ENCODE data around the gene FBXL7. TPM values are rescaled to one million over a fixed set of nuclear protein-coding genes. Genes with fewer than 3 reads are reported as not detected.

The FBXL7 gene
- total RNA-seq, 4 donors from 2014 or later, result 5.7 to 47.4 (median 6.3) TPM

DNA sequence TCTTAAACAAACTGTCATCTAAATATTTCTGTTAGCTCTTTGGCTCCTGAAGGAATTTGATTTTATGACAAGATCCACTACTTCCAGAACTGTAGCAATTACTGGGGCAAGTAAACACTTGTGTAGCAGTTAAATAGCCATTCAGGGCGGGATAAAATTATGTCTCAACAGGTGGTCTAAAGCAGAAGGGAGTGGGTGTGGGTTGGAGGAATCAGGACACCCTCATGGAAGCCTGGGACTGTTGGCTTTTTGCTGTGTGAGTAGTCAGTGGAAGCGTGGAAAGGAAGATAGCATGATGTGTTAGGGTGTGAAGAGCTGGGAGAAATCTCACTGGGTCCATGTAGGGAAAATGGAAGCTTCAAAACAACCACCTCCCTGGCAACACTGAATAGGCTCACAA lies 127.1 kb downstream of the FBXL7 start:
- intact Hi-C loops (cut with DNase I; ENCODE audit: low total_unique reads) (no loop called here), in situ Hi-C loops (cut with MboI; ENCODE audit: low pct_ligation_motif_present in 1 of 4, low pct_unique_long_range_greater_than_20kb in 1 of 4, low sequenced_read_pairs in 3 of 4) (no loop called here)
- Histone ChIP-seq H3K4me3 (no peak overlapping the region), H3K27me3 (no peaks in the 10 kb centered on the region), H3K4me1 (no peaks in the 10 kb centered on the region), H3K36me3 (no peaks in the 10 kb centered on the region), H3K27ac (no peak overlapping the region), H3K9me3 (no peaks in the 10 kb centered on the region)
- TF ChIP-seq, protein P1, sequence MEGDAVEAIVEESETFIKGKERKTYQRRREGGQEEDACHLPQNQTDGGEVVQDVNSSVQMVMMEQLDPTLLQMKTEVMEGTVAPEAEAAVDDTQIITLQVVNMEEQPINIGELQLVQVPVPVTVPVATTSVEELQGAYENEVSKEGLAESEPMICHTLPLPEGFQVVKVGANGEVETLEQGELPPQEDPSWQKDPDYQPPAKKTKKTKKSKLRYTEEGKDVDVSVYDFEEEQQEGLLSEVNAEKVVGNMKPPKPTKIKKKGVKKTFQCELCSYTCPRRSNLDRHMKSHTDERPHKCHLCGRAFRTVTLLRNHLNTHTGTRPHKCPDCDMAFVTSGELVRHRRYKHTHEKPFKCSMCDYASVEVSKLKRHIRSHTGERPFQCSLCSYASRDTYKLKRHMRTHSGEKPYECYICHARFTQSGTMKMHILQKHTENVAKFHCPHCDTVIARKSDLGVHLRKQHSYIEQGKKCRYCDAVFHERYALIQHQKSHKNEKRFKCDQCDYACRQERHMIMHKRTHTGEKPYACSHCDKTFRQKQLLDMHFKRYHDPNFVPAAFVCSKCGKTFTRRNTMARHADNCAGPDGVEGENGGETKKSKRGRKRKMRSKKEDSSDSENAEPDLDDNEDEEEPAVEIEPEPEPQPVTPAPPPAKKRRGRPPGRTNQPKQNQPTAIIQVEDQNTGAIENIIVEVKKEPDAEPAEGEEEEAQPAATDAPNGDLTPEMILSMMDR (IDR thresholded peaks at IDR 0.05), result no peak
- TF ChIP-seq POLR2AphosphoS5 (IDR thresholded peaks at IDR 0.05) (no peak), POLR2A (IDR thresholded peaks at IDR 0.05) (no peak), EP300 (IDR thresholded peaks at IDR 0.05; ENCODE audit: low read depth) (no peak)
- WGBS, 2 donors (ENCODE audit: low coverage in 1 of 2), result 61% methylated on average over 2 of the region's 2 CpGs; no CpG with 5 or more reads in 1 of the 2 donors
- DNase-seq, result no peak

GRCh38 chr5:15627647-15628046 lies 127.7 kb downstream of the FBXL7 start:
- TF ChIP-seq, protein P1 (IDR thresholded peaks at IDR 0.05), result no peak
- TF ChIP-seq POLR2AphosphoS5 (IDR thresholded peaks at IDR 0.05) (no peak), EP300 (IDR thresholded peaks at IDR 0.05; ENCODE audit: low read depth) (no peak), POLR2A (IDR thresholded peaks at IDR 0.05) (no peak)
- no peak for DNase-seq
- H3K9me3 ChIP-seq, result no peaks in the 10 kb centered on the region
- no peak overlapping the region for H3K27ac ChIP-seq
- no peaks in the 10 kb centered on the region for H3K4me1 ChIP-seq
- no peaks in the 10 kb centered on the region for H3K27me3 ChIP-seq
- WGBS, 2 donors (ENCODE audit: low coverage in 1 of 2), result 56 to 60% methylated on average over 2 of the region's 2 CpGs
- in situ Hi-C loops (cut with MboI; ENCODE audit: low pct_ligation_motif_present in 1 of 4, low pct_unique_long_range_greater_than_20kb in 1 of 4, low sequenced_read_pairs in 3 of 4), result no loop called here
- H3K36me3 ChIP-seq, result no peaks in the 10 kb centered on the region
- no peak overlapping the region for H3K4me3 ChIP-seq
- intact Hi-C loops (cut with DNase I; ENCODE audit: low total_unique reads), result no loop called here

- TF ChIP-seq EP300 (IDR thresholded peaks at IDR 0.05; ENCODE audit: low read depth), result no peak
- TF ChIP-seq, protein P1 (IDR thresholded peaks at IDR 0.05), result no peak
- TF ChIP-seq POLR2AphosphoS5 (IDR thresholded peaks at IDR 0.05), result no peak
- TF ChIP-seq POLR2A (IDR thresholded peaks at IDR 0.05), result no peak
- in situ Hi-C loops (cut with MboI; ENCODE audit: low pct_ligation_motif_present in 1 of 4, low pct_unique_long_range_greater_than_20kb in 1 of 4, low sequenced_read_pairs in 3 of 4), result no loop called here
- Histone ChIP-seq H3K9me3 (no peaks in the 10 kb centered on the region), H3K27ac (no peak overlapping the region), H3K4me1 (peaks cover 0 to 4% (median 0%) of the 10 kb centered on the region in 4 donors), H3K4me3 (no peak overlapping the region), H3K27me3 (no peaks in the 10 kb centered on the region), H3K36me3 (no peaks in the 10 kb centered on the region)
- DNase-seq, result no peak
- intact Hi-C loops (cut with DNase I; ENCODE audit: low total_unique reads), result loop anchor here (5.0 kb wide), 1 partner anchor 528 kb away; no protein-coding TSS in a partner anchor
Observed at GRCh38 chr5:15630441-15630840, 130.5 kb downstream of the FBXL7 start.

DNA sequence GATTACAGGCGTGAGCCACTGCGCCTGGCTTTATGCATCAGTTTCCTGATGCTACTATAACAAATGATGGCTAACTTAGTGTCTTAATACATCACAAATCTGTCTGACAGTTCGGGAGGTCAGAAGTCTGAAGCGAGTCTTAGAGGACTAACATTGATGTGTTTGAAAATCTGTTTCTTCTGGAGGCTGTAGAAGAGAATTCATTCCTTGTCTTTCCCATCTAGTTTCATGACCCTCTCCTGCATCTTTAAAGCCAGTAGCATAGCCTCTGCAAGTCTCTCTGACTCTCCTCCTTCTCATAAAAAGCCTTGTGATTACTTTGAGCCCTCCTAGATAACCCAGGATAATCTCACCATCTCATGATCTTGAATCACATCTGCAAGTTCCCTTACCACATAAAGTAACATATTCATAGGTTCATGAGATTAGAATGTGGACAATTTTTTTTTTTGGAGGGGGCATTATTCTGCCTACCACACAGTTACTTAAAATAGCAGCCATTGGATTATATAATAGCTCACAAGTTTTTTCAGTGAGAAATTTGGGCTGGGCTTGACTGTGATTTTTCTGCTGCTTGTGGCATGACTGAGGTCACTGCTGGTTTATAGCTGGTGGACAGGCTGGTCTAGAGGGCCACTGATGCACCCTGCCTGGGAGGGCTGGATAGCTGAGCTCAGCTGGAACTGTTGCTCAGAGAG lies 134.8 kb downstream of the FBXL7 start:
- 90% methylated on average over 4 of the region's 4 CpGs; no CpG with 5 or more reads in 1 of the 2 donors for WGBS, 2 donors (ENCODE audit: low coverage in 1 of 2)
- in situ Hi-C loops (cut with MboI; ENCODE audit: low pct_ligation_motif_present in 1 of 4, low pct_unique_long_range_greater_than_20kb in 1 of 4, low sequenced_read_pairs in 3 of 4), result no loop called here

More for the DNA sequence above, 134.8 kb downstream of the FBXL7 start:
- Histone ChIP-seq H3K27me3 (no peaks in the 10 kb centered on the region), H3K4me1 (peaks cover 0 to 5% (median 0%) of the 10 kb centered on the region in 4 donors), H3K9me3 (no peaks in the 10 kb centered on the region), H3K36me3 (no peaks in the 10 kb centered on the region), H3K27ac (no peak overlapping the region), H3K4me3 (no peak overlapping the region)
- intact Hi-C loops (cut with DNase I; ENCODE audit: low total_unique reads), result loop anchor here (5.0 kb wide), 1 partner anchor 532 kb away; no protein-coding TSS in a partner anchor
- TF ChIP-seq, protein P1 (IDR thresholded peaks at IDR 0.05), result no peak
- TF ChIP-seq POLR2A (IDR thresholded peaks at IDR 0.05), result no peak
- TF ChIP-seq POLR2AphosphoS5 (IDR thresholded peaks at IDR 0.05), result no peak
- no peak for TF ChIP-seq EP300 (IDR thresholded peaks at IDR 0.05; ENCODE audit: low read depth)
- DNase-seq, result no peak

Data from transverse colon (tissue), 4 donors.